HG02798 (cell line): ENCODE results near the gene SLC7A10.

ENCODE experiments used
- ATAC-seq: cut with Tn5 transposase; IDR thresholded peaks from one replicate; pipeline ENCODE4 v1.9.1; 2021; ENCODE audit warnings: mild to moderate bottlenecking; ENCODE audit not compliant: unreplicated experiment, poor library complexity

SLC7A10 gene

GRCh38 chr19:33225458-33225926 lies at the start of gene SLC7A10:
Gene SLC7A10, minus strand, starts transcription at chr19:33225850. Its CDS starts 147 bp downstream, at chr19:33225703.
- no peak for ATAC-seq

- no peak for ATAC-seq
Measured at GRCh38 chr19:33274663-33275558, 49.3 kb upstream of the SLC7A10 start.

DNA sequence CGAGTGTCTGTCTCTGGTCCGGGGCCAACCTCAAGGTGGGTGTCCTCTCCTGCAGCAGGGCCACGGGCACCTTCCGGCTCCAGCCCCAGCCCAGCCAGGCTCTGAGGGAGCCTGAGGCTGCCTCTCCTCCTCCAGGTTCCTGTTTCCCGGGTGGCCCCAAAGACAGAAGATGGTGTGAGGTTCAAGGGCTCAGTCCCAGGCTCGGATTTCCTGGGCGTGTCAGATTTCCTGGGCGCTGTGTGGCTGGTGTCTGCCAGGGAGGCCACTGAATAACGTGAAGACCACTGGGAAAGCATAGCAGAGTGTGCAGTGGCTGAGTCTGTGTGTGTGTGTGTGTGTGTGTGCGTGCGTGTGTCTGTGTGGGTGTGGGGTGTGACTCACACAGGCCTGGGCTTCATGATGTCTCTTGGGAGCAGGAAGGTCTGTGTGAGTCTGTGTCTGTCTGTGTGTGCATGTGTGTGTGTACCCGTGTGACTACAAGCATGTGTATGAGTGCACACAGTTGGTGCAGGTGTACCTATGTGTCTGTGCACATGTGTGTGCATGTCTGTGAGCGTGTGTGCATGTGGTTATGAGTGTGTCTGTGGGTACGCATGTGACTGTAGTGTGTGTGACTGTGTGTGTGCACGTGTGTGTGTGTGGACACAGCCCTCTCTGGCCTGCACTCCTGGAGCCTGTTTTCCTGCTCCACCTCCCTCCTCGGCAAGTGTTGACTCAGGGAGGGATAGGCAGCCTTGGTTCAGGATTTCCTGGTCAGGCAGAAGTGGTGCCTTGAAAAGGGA lies 48.4 kb upstream of the SLC7A10 start:
- no peak for ATAC-seq

DNA sequence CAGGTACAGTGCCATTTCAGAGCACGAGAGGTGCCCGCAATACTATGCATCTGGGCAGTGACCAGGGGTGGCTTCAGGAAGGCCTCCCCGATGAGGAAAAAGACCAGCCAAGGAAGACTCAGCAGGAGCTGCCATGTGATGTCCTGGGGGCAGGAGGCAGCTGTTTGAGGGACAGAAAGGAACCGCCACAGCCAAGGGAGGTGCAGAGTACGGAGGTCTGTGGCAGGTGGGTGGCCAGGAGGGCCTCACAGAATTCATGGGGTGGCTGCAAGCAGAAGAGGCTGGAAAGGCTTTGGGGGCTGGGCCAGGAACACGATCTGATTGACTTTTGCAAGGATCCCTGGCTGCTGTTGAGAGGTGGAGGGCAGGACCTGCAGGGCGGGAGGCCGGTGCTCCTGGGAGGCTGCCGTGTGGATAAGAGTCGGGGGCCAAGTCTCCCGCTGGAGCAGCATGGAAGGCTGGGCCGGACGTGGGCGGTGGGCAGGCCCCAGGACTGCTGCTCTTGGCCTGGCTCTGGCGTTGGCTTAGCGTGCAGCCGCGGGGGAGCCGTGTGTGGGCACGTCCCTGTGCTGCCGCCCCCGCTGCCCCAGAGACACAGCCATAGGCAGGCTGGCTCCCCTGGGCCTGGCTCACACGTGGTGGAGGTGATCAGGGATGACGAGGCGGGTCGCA lies 47.6 kb upstream of the SLC7A10 start:
- ATAC-seq: no peak

- ATAC-seq: no peak
Measured at GRCh38 chr19:33271246-33272021, 45.8 kb upstream of the SLC7A10 start.

DNA sequence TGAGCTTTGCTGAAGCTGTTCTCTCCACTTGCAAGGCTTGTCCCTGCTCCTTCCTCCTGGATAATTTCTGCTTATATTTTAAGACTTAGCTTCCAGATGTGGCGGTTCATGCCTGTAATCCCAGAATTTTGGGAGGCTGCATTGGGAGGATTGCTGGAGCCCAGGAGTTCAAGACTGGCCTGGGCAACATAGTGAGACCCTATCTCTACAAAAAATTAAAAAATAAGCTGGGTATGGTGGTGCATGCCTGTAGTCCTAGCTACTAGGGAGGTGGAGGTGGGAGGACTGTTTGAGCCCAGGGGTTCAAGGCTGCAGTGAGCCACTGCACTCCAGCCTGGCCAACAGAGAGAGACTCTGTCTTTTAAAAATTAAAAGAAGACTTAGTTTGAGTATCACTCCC lies 45.1 kb upstream of the SLC7A10 start:
- ATAC-seq: no peak

GRCh38 chr19:33269016-33269415 lies 43.4 kb upstream of the SLC7A10 start:
- no peak for ATAC-seq

- no peak for ATAC-seq
Measured at GRCh38 chr19:33268162-33268991, 42.7 kb upstream of the SLC7A10 start.

DNA sequence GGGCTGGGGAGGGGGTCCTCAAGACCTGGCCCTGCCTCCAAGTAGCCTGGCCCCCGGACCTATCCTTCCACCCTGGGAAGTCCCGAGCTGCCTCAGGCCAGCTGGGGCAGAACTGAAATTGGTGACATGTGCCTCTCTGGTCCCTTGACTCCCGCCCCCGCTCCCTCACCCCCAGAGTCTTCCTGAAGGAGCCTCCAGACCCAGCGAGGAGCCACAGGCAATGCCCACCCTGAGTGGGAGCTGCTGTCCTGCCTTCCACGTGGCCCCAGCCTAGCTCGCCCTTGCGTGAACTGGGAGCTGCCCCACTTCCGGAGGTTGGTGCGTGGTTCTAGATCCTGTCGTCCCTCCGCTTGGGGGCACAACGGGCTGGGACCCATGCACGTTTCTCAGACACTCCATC lies 42.1 kb upstream of the SLC7A10 start:
- no peak for ATAC-seq

GRCh38 chr19:33266974-33267484 lies 41.4 kb upstream of the SLC7A10 start:
- ATAC-seq: no peak

DNA sequence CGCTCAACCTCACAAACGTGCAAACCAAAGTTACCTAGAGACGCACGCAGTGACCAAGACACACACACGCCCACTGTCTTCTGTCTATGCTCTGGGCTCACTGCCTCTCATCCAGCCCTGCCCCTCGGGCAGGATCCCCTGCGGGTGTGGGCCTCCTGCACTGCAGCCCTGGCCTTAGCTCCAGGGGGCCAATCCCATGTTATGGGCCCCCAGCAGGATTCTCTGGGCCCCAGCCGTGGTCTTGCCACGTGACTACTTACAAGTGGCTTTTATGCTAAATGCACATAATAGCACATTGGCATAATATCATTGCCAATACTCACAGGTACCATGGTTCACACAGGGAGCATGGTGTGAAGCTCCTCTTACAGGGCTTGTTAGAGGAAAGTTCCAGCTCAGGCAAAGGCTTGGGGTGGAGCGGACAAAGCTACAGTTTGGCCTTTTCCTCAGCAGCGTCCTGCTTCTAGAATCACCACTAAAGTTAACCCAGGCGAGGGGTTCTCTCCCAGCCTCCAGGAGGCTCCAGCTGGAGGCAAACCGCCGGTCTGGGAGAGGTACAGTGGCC lies 39.3 kb upstream of the SLC7A10 start:
- ATAC-seq: no peak

DNA sequence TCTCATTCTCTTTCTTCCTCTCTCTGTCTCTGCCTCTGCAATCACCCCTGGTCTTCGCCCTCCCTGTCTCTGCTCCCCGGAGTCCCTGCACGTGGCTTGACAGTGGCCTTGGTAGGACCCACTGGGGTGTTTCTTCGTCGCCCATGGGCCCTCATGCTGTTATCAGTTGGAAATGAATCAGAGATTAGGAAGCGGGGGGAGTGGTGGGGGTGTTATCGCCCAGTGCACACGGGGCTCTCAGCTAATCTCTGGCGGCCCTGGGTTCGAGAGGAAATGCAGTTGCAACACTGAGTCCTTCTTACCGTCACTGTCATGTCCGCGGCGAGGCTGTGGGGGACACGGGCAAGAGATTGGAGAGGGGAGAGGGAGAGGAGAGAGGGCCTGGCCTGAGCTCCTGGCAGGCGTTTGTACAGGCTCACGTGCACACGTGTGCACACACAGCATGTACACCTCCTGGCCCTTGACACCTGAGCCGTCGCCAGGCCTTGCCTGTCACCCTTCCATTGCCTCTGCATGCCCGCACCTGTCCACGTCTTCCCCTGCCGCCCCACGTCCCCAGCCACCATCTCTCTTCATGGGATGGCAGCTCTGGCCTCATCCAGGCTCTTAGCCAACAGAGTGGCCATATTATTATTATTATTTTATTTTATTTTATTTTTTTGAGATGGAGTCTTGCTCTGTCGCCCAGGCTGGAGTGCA lies 37.8 kb upstream of the SLC7A10 start:
- no peak for ATAC-seq

DNA sequence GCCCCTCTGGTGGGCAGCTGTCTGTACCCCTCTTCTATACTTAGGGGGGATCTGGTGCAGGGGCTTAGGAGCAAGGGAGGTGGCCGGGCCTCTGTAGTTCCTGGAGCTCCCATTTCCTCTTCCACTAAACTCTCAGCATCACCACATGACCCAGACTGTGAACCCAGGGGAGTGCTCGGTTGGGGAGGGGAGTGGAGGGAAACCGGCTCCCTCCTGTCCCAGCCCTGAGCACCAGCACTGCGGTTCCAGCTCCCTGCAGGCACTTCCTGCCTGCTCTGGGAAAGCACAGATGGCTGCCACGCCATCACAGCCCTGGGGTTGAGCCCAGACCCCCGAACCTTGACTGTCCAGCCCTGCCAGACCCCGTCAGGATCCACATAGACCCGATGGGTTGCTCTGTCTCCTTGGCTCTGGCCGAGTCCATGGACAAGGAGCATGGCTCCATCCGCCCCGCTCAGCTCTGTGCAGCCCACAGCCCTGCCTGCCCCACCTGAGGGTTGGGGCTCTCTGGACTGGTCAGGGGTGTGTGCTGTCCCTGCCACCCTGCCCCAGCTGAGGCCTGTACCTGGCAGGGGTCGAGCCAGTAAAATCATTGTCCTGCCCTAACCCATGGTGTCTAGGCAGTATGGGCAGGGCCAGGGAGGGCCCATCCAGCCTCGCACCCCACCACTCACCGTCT lies 36.0 kb upstream of the SLC7A10 start:
- ATAC-seq: no peak

- no peak for ATAC-seq
Measured at GRCh38 chr19:33260628-33261418, 35.2 kb upstream of the SLC7A10 start.

- ATAC-seq: no peak
Measured at GRCh38 chr19:33259539-33259938, 33.9 kb upstream of the SLC7A10 start.

DNA sequence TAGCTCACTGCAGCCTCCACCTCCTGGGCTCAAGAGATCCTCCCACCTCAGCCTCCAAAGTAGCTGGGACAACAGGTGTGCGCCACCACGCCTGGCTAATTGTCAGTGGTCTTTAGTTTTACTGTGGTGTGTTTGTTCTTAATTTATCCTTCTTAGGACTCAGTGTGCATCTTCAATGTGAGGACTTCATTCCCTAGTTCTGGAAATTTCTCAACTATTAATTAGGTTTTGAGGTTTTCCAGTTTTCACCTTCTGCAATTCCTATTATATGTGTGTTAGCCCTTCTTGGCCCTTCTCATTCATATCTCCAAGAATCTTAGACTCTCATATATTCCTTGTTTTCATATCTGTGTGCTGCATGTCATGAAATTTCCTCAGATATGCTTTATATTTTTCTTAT lies 32.2 kb upstream of the SLC7A10 start:
- ATAC-seq: no peak

GRCh38 chr19:33256261-33256660 lies 30.6 kb upstream of the SLC7A10 start:
- no peak for ATAC-seq
